Measurements from ENCODE around the gene CASTOR1.

GRCh38 chr22:30297276-30297990 is 8.1 kb upstream of the CASTOR1 start:
- TF ChIP-seq ZSCAN30 (tag by site-specific recombination; IDR thresholded peaks at IDR 0.05) (no peak), SETDB1 (IDR thresholded peaks at IDR 0.05; ENCODE audit: insufficient read length, low read length) (no peak), ZNF433 (tag by site-specific recombination; IDR thresholded peaks at IDR 0.05; ENCODE audit: low read depth) (no peak), REPIN1 (tag by site-specific recombination; IDR thresholded peaks at IDR 0.05; ENCODE audit: low read depth) (no peak), TRIM28 (IDR thresholded peaks at IDR 0.05; ENCODE audit: borderline replicate concordance, low read length) (no peak), ZNF112 (tag by site-specific recombination; IDR thresholded peaks at IDR 0.05) (no peak), ZNF24 (tag by site-specific recombination; IDR thresholded peaks at IDR 0.05) (no peak), KLF10 (tag by site-specific recombination; IDR thresholded peaks at IDR 0.05) (no peak), SP7 (tag by site-specific recombination; IDR thresholded peaks at IDR 0.05) (no peak), ZFP69B (tag by site-specific recombination; IDR thresholded peaks at IDR 0.05) (no peak), PATZ1 (tag by site-specific recombination; IDR thresholded peaks at IDR 0.05) (no peak), YY1 (tag by site-specific recombination; IDR thresholded peaks at IDR 0.05) (no peak)
- TF ChIP-seq, protein P1, sequence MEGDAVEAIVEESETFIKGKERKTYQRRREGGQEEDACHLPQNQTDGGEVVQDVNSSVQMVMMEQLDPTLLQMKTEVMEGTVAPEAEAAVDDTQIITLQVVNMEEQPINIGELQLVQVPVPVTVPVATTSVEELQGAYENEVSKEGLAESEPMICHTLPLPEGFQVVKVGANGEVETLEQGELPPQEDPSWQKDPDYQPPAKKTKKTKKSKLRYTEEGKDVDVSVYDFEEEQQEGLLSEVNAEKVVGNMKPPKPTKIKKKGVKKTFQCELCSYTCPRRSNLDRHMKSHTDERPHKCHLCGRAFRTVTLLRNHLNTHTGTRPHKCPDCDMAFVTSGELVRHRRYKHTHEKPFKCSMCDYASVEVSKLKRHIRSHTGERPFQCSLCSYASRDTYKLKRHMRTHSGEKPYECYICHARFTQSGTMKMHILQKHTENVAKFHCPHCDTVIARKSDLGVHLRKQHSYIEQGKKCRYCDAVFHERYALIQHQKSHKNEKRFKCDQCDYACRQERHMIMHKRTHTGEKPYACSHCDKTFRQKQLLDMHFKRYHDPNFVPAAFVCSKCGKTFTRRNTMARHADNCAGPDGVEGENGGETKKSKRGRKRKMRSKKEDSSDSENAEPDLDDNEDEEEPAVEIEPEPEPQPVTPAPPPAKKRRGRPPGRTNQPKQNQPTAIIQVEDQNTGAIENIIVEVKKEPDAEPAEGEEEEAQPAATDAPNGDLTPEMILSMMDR (tag by site-specific recombination; IDR thresholded peaks at IDR 0.05): no peak
- TF ChIP-seq, protein P2, sequence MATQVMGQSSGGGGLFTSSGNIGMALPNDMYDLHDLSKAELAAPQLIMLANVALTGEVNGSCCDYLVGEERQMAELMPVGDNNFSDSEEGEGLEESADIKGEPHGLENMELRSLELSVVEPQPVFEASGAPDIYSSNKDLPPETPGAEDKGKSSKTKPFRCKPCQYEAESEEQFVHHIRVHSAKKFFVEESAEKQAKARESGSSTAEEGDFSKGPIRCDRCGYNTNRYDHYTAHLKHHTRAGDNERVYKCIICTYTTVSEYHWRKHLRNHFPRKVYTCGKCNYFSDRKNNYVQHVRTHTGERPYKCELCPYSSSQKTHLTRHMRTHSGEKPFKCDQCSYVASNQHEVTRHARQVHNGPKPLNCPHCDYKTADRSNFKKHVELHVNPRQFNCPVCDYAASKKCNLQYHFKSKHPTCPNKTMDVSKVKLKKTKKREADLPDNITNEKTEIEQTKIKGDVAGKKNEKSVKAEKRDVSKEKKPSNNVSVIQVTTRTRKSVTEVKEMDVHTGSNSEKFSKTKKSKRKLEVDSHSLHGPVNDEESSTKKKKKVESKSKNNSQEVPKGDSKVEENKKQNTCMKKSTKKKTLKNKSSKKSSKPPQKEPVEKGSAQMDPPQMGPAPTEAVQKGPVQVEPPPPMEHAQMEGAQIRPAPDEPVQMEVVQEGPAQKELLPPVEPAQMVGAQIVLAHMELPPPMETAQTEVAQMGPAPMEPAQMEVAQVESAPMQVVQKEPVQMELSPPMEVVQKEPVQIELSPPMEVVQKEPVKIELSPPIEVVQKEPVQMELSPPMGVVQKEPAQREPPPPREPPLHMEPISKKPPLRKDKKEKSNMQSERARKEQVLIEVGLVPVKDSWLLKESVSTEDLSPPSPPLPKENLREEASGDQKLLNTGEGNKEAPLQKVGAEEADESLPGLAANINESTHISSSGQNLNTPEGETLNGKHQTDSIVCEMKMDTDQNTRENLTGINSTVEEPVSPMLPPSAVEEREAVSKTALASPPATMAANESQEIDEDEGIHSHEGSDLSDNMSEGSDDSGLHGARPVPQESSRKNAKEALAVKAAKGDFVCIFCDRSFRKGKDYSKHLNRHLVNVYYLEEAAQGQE (tag by site-specific recombination; IDR thresholded peaks at IDR 0.05): no peak
